ENCODE measurements around the gene OBSCN. TPM values are rescaled to one million over a fixed set of nuclear protein-coding genes. Genes with fewer than 3 reads are reported as not detected.

The OBSCN gene
- total and polyA plus RNA-seq, 2 of the 4 experiments (the other 2 are of a cell fraction), result 4.1 to 9.5 TPM

DNA sequence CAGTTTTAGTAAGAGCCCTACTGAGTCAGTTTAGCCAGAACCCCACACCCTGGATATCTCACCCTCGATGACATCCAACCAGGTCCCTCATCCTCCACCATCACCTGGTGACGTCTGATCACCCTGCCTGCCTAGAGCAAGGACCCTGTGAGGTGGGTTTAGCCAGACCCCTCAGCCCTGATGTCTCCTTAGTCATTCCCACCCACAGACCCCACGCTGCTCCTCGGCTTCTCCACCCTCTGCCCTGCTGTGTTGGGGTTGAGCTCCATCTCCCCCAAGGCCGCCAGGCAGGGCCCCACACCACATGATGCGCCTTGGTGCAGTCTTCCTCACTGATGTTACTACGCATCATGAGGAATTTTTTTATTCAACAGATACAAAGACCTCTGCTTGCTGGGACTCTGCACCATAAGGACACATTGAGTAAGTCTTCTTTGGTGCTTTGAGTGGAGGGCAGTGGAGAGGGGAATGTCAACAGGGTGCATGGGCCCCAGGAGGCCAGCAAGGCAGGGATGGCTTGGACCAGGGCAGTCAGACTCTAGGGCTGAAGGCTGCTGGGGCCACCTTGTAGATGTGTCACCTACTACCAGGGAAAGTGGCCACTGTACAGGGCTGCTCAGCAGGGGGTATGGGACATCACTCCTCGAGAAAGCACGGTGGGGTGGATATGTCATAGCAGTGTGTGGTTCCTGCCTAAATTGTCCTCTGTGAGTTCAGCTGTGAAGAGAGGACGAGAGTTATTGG is 43.9 kb upstream of the OBSCN start (continued):
- no peak for TF ChIP-seq CHD1 (IDR thresholded peaks at IDR 0.05; ENCODE audit: low read depth, low read length)

DNA sequence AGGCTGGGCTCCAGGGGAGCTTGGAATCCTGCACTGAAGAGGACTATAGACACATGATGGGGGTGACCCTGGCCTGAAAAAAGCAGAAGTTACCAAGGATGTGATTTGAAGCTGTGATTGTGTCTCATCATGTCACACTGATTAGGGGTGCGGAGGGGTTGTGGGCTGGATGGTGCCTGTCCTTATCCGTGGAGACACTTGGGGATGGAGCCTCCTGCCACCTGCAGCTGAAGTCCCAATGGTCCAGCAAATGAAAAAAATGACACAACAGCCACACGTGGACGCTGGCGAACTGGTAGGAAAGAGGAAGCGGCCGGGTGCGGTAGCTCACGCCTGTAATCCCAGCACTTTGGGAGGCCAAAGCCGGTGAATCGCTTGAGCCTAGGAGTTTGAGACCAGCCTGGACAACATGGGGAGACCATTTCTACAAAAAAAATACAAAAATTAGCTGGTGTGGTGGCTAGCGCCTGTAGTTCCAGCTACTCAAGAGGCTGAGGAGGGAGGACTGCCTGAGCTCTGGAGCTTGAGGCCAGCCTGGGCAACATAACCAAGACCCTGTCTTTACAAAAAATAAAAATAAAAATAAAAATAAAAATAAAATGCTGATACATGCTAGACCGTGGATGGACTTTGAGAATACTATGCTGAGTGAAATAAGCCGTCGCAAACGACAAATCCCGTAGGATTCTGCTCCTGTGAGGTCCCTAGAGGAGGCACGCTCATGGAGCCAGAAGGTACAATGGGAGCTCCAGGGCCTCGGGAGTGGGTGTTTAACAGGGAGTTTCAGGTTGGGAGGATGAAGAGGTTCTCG is 43.1 kb upstream of the OBSCN start:
- Histone ChIP-seq H2AK5ac (ENCODE audit: low read depth, low read length) (peak overlapping the region; percentile 89), H3K9me3 (ENCODE audit: control insufficient read depth, insufficient read depth, low read length) (no peaks in the 10 kb centered on the region), H3K9me1 (ENCODE audit: insufficient read depth, low read length) (peaks cover 14% of the 10 kb centered on the region; the same call in 1 of the 2 replicates), H3K4me3 (ENCODE audit: insufficient read depth, low read depth, low read length) (peak overlapping the region; percentile 71), H3K4me1 (ENCODE audit: control insufficient read depth, insufficient read depth, low read length) (peaks cover 12% of the 10 kb centered on the region), H3K23ac (ENCODE audit: low read depth, low read length) (peak overlapping the region; percentile 14; the same call in 1 of the 2 replicates), H4K5ac (ENCODE audit: low read depth, low read length) (peak overlapping the region; percentile 92), H3K4me2 (ENCODE audit: low read depth, low read length) (peak overlapping the region; percentile 97), H2BK20ac (ENCODE audit: low read depth, low read length) (no peak overlapping the region), H4K20me1 (ENCODE audit: insufficient read depth, low read length) (no peaks in the 10 kb centered on the region), H3K14ac (replicated peaks; ENCODE audit: low read depth, low read length) (peak overlapping the region; percentile 78), H2BK5ac (ENCODE audit: low read depth, low read length, poor library complexity, severe bottlenecking) (peak overlapping the region; percentile 57), H3K27me3 (ENCODE audit: control insufficient read depth, insufficient read depth, low read length) (no peaks in the 10 kb centered on the region), H3K27ac (ENCODE audit: insufficient read depth, low read length) (peak overlapping the region; percentile 80), H3K18ac (ENCODE audit: low read depth, low read length) (peak overlapping the region; percentile 63), H2AK9ac (replicated peaks; ENCODE audit: low read depth, low read length, poor library complexity) (peak overlapping the region; percentile 82), H3K36me3 (ENCODE audit: control insufficient read depth, insufficient read depth, low read length) (0 out of 2 replicates have a peak, but pooled peaks cover 2% of the 10 kb centered on the region), H2AFZ (replicated peaks; ENCODE audit: low read length, poor library complexity) (peak overlapping the region; percentile 95), H3K79me1 (ENCODE audit: low read depth in 1 of 2, low read length in 2 of 2) (peaks cover 10 to 35% of the 10 kb centered on the region in 2 experiments), H2BK15ac (ENCODE audit: low read depth, low read length) (no peak overlapping the region), H3K56ac (ENCODE audit: extremely low read depth, insufficient read depth, low read length) (peak overlapping the region; percentile 60; the same call in 1 of the 2 replicates), H4K91ac (ENCODE audit: insufficient read depth, low read depth, low read length) (peak overlapping the region; percentile 14), H2BK120ac (ENCODE audit: low read depth, low read length) (peak overlapping the region; percentile 4; the same call in 1 of the 2 replicates), H3K9ac (ENCODE audit: low read depth, low read length) (peak overlapping the region; percentile 79), H3K4ac (ENCODE audit: low read depth, low read length) (peak overlapping the region; percentile 79), H4K8ac (ENCODE audit: low read depth in 2 of 2, low read length in 2 of 2) (peak overlapping the region; percentile 67 to 98)
- no TSS peak for BruUV-seq (replicated peaks)
- ATAC-seq (ENCODE audit: low read depth) (no peak; the same call in 1 of the 2 replicates), DNase-seq (no peak)
- TF ChIP-seq RFX5 (IDR thresholded peaks at IDR 0.05; ENCODE audit: low read depth, low read length) (no peak), RCOR1 (IDR thresholded peaks at IDR 0.05; ENCODE audit: insufficient replicate concordance, low read length) (no peak), CHD1 (IDR thresholded peaks at IDR 0.05; ENCODE audit: low read depth, low read length) (no peak), CEBPB (IDR thresholded peaks at IDR 0.05; ENCODE audit: low read depth, low read length) (no peak), MAZ (IDR thresholded peaks at IDR 0.05; ENCODE audit: borderline replicate concordance, low read depth, low read length) (no peak)
- TF ChIP-seq, protein P1, sequence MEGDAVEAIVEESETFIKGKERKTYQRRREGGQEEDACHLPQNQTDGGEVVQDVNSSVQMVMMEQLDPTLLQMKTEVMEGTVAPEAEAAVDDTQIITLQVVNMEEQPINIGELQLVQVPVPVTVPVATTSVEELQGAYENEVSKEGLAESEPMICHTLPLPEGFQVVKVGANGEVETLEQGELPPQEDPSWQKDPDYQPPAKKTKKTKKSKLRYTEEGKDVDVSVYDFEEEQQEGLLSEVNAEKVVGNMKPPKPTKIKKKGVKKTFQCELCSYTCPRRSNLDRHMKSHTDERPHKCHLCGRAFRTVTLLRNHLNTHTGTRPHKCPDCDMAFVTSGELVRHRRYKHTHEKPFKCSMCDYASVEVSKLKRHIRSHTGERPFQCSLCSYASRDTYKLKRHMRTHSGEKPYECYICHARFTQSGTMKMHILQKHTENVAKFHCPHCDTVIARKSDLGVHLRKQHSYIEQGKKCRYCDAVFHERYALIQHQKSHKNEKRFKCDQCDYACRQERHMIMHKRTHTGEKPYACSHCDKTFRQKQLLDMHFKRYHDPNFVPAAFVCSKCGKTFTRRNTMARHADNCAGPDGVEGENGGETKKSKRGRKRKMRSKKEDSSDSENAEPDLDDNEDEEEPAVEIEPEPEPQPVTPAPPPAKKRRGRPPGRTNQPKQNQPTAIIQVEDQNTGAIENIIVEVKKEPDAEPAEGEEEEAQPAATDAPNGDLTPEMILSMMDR (conservative IDR thresholded peaks at IDR 0.05; ENCODE audit: low read depth, low read length), result no peak
- POLR2A ChIA-PET (ENCODE audit: unreplicated experiment), result interaction anchor here (0.5 to 1.0 kb wide), 3 partner anchors 12 to 323 kb away, joined by 3 to 22 read pairs (median 3); no protein-coding TSS in a partner anchor
- CTCF ChIA-PET, result interaction anchor here (0.6 to 1.0 kb wide), 3 partner anchors 13 to 167 kb away, joined by 3 to 4 read pairs (median 3); no protein-coding TSS in a partner anchor
- in situ Hi-C loops (cut with MboI; ENCODE audit: low sequenced_read_pairs), result no loop called here
- WGBS, 2 experiments (ENCODE audit: extremely low coverage in 2 of 2, insufficient read length in 1 of 2), result 100% methylated on average over 1 of the region's 20 CpGs; no CpG with 5 or more reads in 1 of the 2 experiments
- intact Hi-C loops (cut with micrococcal nuclease), result no loop called here
- dilution Hi-C loops (cut with HindIII; ENCODE audit: low sequenced_read_pairs, unreplicated experiment), result no loop called here
